Loucy (cell line): ENCODE results near the gene SSX5.
"Not testable (repeated sequence)": the region's sequence is repeated elsewhere in the genome, so short reads cannot be mapped to it uniquely, and the experiment has no call there.

Experiments
- H2AFZ ChIP-seq: fragments of 200-600 bp; sonication (generic); 2 replicates; pipeline ENCODE4 v1.6.0; 2016; ENCODE audit warnings: antibody characterized with exemption, mild to moderate bottlenecking, low read length, moderate library complexity
- H3F3A ChIP-seq: fragments of 200-600 bp; 2 replicates; pipeline ENCODE4 v1.6.0; 2016; ENCODE audit warnings: antibody characterized with exemption, low read depth, mild to moderate bottlenecking
- H3K27me3 ChIP-seq: fragments of 200-600 bp; sonication (generic); 2 replicates; pipeline ENCODE4 v1.6.1; 2014; ENCODE audit warnings: low read length, mild to moderate bottlenecking; ENCODE audit not compliant: insufficient read depth, poor library complexity, severe bottlenecking
- H3K36me3 ChIP-seq: fragments of 200-600 bp; sonication (generic); 2 replicates; pipeline ENCODE4 v1.6.1; 2016; ENCODE audit warnings: low read length; ENCODE audit not compliant: insufficient read depth
- H3K4me1 ChIP-seq: fragments of 200-600 bp; sonication (generic); 2 replicates; pipeline ENCODE4 v1.5.1; 2014; ENCODE audit warnings: low read length, mild to moderate bottlenecking; ENCODE audit not compliant: insufficient read depth, poor library complexity, severe bottlenecking
- H3K4me2 ChIP-seq: fragments of 200-600 bp; sonication (generic); 2 replicates; pipeline ENCODE4 v1.6.0; 2014; ENCODE audit warnings: antibody characterized with exemption, low read length, low read depth, mild to moderate bottlenecking; ENCODE audit not compliant: poor library complexity, severe bottlenecking
- H3K4me3 ChIP-seq: fragments of 200-600 bp; sonication (generic); 2 replicates; pipeline ENCODE4 v1.5.1; 2014; ENCODE audit warnings: low read length, mild to moderate bottlenecking, mixed read lengths; ENCODE audit not compliant: poor library complexity, severe bottlenecking
- H3K79me2 ChIP-seq: fragments of 200-600 bp; sonication (generic); 2 replicates; pipeline ENCODE4 v1.6.1; 2014; ENCODE audit warnings: low read length; ENCODE audit not compliant: insufficient read depth
- H3K9ac ChIP-seq: fragments of 200-600 bp; sonication (generic); 2 replicates; pipeline ENCODE4 v1.6.0; 2014; ENCODE audit warnings: mild to moderate bottlenecking, low read depth, low read length, moderate library complexity; ENCODE audit not compliant: poor library complexity, severe bottlenecking
- H3K9me2 ChIP-seq: fragments of 200-600 bp; sonication (generic); replicated peaks from 2 replicates; pipeline ENCODE4 v1.6.1; 2016; ENCODE audit warnings: low read depth, low read length, mixed read lengths
- H3K9me3 ChIP-seq: fragments of 200-600 bp; sonication (generic); 2 replicates; pipeline ENCODE4 v1.6.1; 2014; ENCODE audit warnings: mild to moderate bottlenecking, antibody characterized with exemption, low read length, low read depth; ENCODE audit not compliant: insufficient read depth
- H4K20me1 ChIP-seq: fragments of 200-600 bp; sonication (generic); 2 replicates; pipeline ENCODE4 v1.6.0; 2014; ENCODE audit warnings: antibody characterized with exemption, low read length, mild to moderate bottlenecking; ENCODE audit not compliant: insufficient read depth, poor library complexity, severe bottlenecking

SSX5 gene

GRCh38 chrX:48139076-48139475 is 57.5 kb downstream of the SSX5 start:
- H3K4me2 ChIP-seq, H3K36me3 ChIP-seq, H4K20me1 ChIP-seq, H3K27me3 ChIP-seq, H3K9me3 ChIP-seq, H3F3A ChIP-seq, H3K4me3 ChIP-seq, H3K9me2 ChIP-seq, H2AFZ ChIP-seq, H3K79me2 ChIP-seq, H3K4me1 ChIP-seq, H3K9ac ChIP-seq: not testable (repeated sequence)
